HG03196 (cell line): ENCODE measurements around the gene CAMK4.
A peak's percentile ranks its signal among the peaks of the same experiment; 100 is the strongest.

Experiments
- ATAC-seq: cut with Tn5 transposase; IDR thresholded peaks from one replicate; pipeline ENCODE4 v1.9.1; 2021; ENCODE audit not compliant: unreplicated experiment

The CAMK4 gene

GRCh38 chr5:111518777-111519176 lies 294.6 kb downstream of the CAMK4 start:
- no peak for ATAC-seq

- ATAC-seq, result no peak
Measured at GRCh38 chr5:111520908-111521307, 296.7 kb downstream of the CAMK4 start.

- ATAC-seq, result no peak
Measured at GRCh38 chr5:111528056-111528455, 303.9 kb downstream of the CAMK4 start.

- ATAC-seq, result peak; percentile 97
Measured at GRCh38 chr5:111530298-111530740, 306.1 kb downstream of the CAMK4 start.

- ATAC-seq, result no peak
Measured at GRCh38 chr5:111532886-111533582, 308.9 kb downstream of the CAMK4 start.

- ATAC-seq, result no peak
Measured at GRCh38 chr5:111535879-111536549, 311.8 kb downstream of the CAMK4 start.

- no peak for ATAC-seq
Measured at GRCh38 chr5:111537141-111538024, 313.2 kb downstream of the CAMK4 start.
